ENCODE data around the gene ADCY1. TPM values are rescaled to one million over a fixed set of nuclear protein-coding genes. Genes with fewer than 3 reads are reported as not detected.

ADCY1 gene
- total RNA-seq, 3 donors from 2014 or later (not counting 1 experiment from before 2014, with no cell fraction given), result 0.02 to 0.15 TPM; not detected in 1

DNA sequence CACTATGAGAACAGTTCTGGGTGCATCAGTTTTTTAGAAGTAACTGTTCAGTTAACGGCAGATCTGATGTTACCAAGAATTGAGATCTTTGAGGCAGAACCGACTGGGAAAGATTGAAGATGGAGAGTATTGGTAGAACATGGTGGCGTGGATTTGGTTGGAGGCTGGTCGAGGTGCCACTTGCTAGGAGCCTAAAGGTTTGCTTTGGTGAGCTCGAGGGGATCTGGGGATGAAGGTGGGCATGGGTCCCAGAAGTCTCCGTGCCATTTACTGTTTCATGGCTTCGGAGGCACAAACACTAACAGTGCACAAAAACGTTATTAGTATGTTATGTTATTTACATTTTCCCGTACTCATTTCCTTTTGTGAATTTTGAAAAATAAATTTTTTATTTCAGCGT, 81.4 kb downstream of the ADCY1 start:
- intact Hi-C loops (cut with micrococcal nuclease), result no loop called here
- no peak overlapping the region for H3K27ac ChIP-seq (ENCODE audit: low read length)
- no peaks in the 10 kb centered on the region for H3K27me3 ChIP-seq (ENCODE audit: control insufficient read depth, insufficient read depth, low read length)
- Mint-ChIP-seq H3K4me3 (no peak overlapping the region), H3K9me3 (no peaks in the 10 kb centered on the region), H3K36me3 (no peaks in the 10 kb centered on the region), H3K27me3 (ENCODE audit: low read depth in 2 of 2) (no peaks in the 10 kb centered on the region), H3K27ac (no peak overlapping the region), H3K4me1 (no peaks in the 10 kb centered on the region)
- H3K9me3 ChIP-seq (ENCODE audit: control insufficient read depth, insufficient read depth, low read length), result no peaks in the 10 kb centered on the region
- TF ChIP-seq, protein P1, sequence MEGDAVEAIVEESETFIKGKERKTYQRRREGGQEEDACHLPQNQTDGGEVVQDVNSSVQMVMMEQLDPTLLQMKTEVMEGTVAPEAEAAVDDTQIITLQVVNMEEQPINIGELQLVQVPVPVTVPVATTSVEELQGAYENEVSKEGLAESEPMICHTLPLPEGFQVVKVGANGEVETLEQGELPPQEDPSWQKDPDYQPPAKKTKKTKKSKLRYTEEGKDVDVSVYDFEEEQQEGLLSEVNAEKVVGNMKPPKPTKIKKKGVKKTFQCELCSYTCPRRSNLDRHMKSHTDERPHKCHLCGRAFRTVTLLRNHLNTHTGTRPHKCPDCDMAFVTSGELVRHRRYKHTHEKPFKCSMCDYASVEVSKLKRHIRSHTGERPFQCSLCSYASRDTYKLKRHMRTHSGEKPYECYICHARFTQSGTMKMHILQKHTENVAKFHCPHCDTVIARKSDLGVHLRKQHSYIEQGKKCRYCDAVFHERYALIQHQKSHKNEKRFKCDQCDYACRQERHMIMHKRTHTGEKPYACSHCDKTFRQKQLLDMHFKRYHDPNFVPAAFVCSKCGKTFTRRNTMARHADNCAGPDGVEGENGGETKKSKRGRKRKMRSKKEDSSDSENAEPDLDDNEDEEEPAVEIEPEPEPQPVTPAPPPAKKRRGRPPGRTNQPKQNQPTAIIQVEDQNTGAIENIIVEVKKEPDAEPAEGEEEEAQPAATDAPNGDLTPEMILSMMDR (IDR thresholded peaks at IDR 0.05), result no peak
- no peak for ATAC-seq
- H3K4me3 ChIP-seq (ENCODE audit: low read length), result no peak overlapping the region
- H3K36me3 ChIP-seq (ENCODE audit: control insufficient read depth, insufficient read depth, low read length), result no peaks in the 10 kb centered on the region
- no peak for DNase-seq
- WGBS (ENCODE audit: insufficient coverage), result 88% methylated on average over 10 of the region's 10 CpGs
- H3K4me1 ChIP-seq (ENCODE audit: control insufficient read depth, insufficient read depth, low read length), result no peaks in the 10 kb centered on the region

DNA sequence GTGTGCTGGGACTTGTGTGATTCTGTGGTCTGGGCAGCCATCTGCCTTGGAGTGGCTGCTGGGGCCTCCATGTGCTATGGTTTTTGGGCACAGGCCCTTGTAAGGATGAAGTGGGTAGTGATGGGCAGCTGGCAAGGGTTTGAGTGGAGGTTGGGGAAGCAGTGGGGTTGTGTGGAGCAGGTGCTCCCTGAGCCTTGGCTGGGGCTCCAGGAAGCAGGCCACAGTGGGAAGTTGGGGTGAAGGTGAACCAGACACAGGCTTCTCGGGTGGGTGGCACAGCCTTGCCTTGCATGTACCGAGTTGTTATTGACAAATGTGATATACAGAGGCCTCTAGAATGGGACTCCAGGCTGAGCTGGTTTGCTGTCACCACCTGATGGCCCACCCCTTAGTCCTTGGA, 82.3 kb downstream of the ADCY1 start:
- no peaks in the 10 kb centered on the region for H3K4me1 Mint-ChIP-seq
- no peak overlapping the region for H3K4me3 ChIP-seq (ENCODE audit: low read length)
- H3K4me3 Mint-ChIP-seq, result no peak overlapping the region
- no peaks in the 10 kb centered on the region for H3K4me1 ChIP-seq (ENCODE audit: control insufficient read depth, insufficient read depth, low read length)
- ATAC-seq (no peak), DNase-seq (no peak)
- no peaks in the 10 kb centered on the region for H3K27me3 Mint-ChIP-seq (ENCODE audit: low read depth in 2 of 2)
- H3K27ac Mint-ChIP-seq, result no peak overlapping the region
- H3K9me3 ChIP-seq (ENCODE audit: control insufficient read depth, insufficient read depth, low read length), result no peaks in the 10 kb centered on the region
- intact Hi-C loops (cut with micrococcal nuclease), result no loop called here
- WGBS (ENCODE audit: insufficient coverage), result 79% methylated on average over 2 of the region's 2 CpGs
- H3K36me3 ChIP-seq (ENCODE audit: control insufficient read depth, insufficient read depth, low read length), result no peaks in the 10 kb centered on the region
- H3K9me3 Mint-ChIP-seq, result no peaks in the 10 kb centered on the region
- H3K36me3 Mint-ChIP-seq, result no peaks in the 10 kb centered on the region
- H3K27me3 ChIP-seq (ENCODE audit: control insufficient read depth, insufficient read depth, low read length), result no peaks in the 10 kb centered on the region
- TF ChIP-seq, protein P1 (IDR thresholded peaks at IDR 0.05), result no peak
- H3K27ac ChIP-seq (ENCODE audit: low read length), result no peak overlapping the region

DNA sequence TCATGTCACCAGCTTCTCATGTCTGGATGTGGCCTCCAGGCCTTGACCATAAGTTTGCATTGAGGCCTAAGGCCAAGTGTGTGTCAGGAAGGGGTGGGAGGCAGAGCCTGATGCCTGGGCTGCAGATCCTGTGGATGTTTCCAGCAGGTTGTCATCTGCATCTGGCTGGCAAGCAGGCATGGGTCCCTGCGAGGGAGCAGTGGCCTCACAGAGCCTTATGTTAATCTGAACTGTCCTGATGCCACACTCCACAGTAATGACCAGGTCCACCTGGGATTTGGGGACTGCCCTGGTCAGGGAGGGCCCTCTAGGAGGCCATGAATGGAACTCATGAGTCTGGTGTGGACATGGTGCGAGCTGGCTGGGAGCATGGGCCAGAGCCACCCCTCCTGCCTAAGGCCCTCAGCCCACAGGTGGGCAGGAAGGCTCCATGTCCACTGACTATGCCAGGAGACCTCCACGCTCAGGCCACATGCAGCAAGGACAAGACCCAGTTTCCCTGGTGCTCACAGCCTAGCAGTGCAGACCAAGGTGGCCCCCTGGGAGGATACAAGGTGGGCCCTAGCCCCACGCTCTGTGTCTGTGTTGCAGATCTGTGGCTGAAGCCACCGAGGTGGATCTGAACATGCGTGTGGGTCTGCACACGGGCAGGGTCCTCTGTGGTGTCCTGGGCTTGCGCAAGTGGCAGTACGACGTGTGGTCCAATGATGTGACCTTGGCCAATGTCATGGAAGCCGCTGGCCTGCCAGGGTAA, 83.1 kb downstream of the ADCY1 start:
- H3K4me3 Mint-ChIP-seq, result no peak overlapping the region
- TF ChIP-seq, protein P1 (IDR thresholded peaks at IDR 0.05), result no peak
- Histone ChIP-seq H3K9me3 (ENCODE audit: control insufficient read depth, insufficient read depth, low read length) (no peaks in the 10 kb centered on the region), H3K4me3 (ENCODE audit: low read length) (no peak overlapping the region), H3K27ac (ENCODE audit: low read length) (no peak overlapping the region), H3K36me3 (ENCODE audit: control insufficient read depth, insufficient read depth, low read length) (no peaks in the 10 kb centered on the region), H3K27me3 (ENCODE audit: control insufficient read depth, insufficient read depth, low read length) (no peaks in the 10 kb centered on the region), H3K4me1 (ENCODE audit: control insufficient read depth, insufficient read depth, low read length) (no peaks in the 10 kb centered on the region)
- H3K27ac Mint-ChIP-seq, result no peak overlapping the region
- no peaks in the 10 kb centered on the region for H3K27me3 Mint-ChIP-seq (ENCODE audit: low read depth in 2 of 2)
- DNase-seq (no peak), ATAC-seq (no peak)
- intact Hi-C loops (cut with micrococcal nuclease), result no loop called here
- no peaks in the 10 kb centered on the region for H3K9me3 Mint-ChIP-seq
- WGBS (ENCODE audit: insufficient coverage), result 89% methylated on average over 11 of the region's 11 CpGs
- H3K36me3 Mint-ChIP-seq, result no peaks in the 10 kb centered on the region
- no peaks in the 10 kb centered on the region for H3K4me1 Mint-ChIP-seq
